ENCODE measurements around the gene SVEP1.

- TF ChIP-seq CTCF (IDR thresholded peaks at IDR 0.05 in 8 of 11, conservative IDR thresholded peaks at IDR 0.05 in 3 of 11) (no peak), POLR2A (IDR thresholded peaks at IDR 0.05) (no peak)
Measured at GRCh38 chr9:110329639-110330230, 249.8 kb downstream of the SVEP1 start.
